Measurements from ENCODE around the gene TMEM150A. TPM values are rescaled to one million over a fixed set of nuclear protein-coding genes. Genes with fewer than 3 reads are reported as not detected.

TMEM150A gene
- total and polyA plus RNA-seq, 2 donors from 2014 or later, result 23.1 to 61.2 TPM

DNA sequence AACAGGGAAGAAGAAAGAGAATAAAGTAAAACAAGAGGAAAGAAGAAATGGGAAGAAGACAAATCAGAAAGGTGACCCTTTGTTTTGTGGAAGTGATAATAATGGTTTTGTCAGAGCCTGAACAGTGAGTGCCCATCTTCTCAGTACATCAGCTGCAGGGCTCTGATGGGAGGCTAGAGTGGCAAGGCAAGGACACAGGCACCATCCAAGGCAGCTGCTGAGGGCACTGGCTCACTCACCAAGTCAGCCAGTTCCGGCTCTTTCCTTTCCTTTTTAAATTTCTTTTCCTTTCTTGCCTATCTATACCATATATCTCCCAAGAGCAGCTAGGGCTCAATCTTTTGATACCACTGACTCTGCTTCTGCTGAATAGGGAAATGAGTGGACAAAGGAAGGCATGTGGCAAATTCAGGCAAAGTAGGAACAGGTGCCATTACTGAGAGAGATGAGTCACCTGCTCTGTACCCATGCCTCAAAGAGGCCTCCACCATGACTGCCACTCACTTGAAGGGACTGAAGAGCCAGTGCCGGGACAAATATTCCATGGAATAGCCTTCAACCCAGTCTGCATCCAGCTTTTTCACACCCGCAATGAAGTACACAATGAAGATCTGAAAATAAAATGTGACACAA is 47.4 kb downstream of the TMEM150A start:
- H3K27ac ChIP-seq (ENCODE audit: low read depth in 2 of 2, low read length in 2 of 2), result no peak overlapping the region
- DNase-seq (no peak), FAIRE-seq (no peak)
- H3K27me3 ChIP-seq (ENCODE audit: control insufficient read depth, insufficient read depth, low read length), result no peaks in the 10 kb centered on the region
- intact Hi-C loops (cut with DNase I), result loop anchor here (5.0 kb wide), 1 partner anchor 133 kb away; no protein-coding TSS in a partner anchor
- peaks cover 9 to 54% (median 27%) of the 10 kb centered on the region in 3 donors for H3K36me3 ChIP-seq (ENCODE audit: control insufficient read depth in 2 of 3, insufficient read depth in 3 of 3, low read length in 3 of 3)
- H3K9ac ChIP-seq (ENCODE audit: low read length in 3 of 3), result no peak overlapping the region
- H3K4me1 ChIP-seq (ENCODE audit: control insufficient read depth in 2 of 3, insufficient read depth in 2 of 3, low read depth in 1 of 3, low read length in 3 of 3), result peaks cover 0 to 6% (median 3%) of the 10 kb centered on the region in 3 donors
- TF ChIP-seq, protein P1, sequence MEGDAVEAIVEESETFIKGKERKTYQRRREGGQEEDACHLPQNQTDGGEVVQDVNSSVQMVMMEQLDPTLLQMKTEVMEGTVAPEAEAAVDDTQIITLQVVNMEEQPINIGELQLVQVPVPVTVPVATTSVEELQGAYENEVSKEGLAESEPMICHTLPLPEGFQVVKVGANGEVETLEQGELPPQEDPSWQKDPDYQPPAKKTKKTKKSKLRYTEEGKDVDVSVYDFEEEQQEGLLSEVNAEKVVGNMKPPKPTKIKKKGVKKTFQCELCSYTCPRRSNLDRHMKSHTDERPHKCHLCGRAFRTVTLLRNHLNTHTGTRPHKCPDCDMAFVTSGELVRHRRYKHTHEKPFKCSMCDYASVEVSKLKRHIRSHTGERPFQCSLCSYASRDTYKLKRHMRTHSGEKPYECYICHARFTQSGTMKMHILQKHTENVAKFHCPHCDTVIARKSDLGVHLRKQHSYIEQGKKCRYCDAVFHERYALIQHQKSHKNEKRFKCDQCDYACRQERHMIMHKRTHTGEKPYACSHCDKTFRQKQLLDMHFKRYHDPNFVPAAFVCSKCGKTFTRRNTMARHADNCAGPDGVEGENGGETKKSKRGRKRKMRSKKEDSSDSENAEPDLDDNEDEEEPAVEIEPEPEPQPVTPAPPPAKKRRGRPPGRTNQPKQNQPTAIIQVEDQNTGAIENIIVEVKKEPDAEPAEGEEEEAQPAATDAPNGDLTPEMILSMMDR (IDR thresholded peaks at IDR 0.05; ENCODE audit: borderline replicate concordance, extremely low read depth, insufficient read depth), result no peak
- no peaks in the 10 kb centered on the region for H3K9me3 ChIP-seq (ENCODE audit: control insufficient read depth in 2 of 3, insufficient read depth in 1 of 3, low read length in 3 of 3)
- no peak overlapping the region for H3K4me3 ChIP-seq (ENCODE audit: low read length in 3 of 3)

GRCh38 chr2:85553184-85553583 is 49.3 kb downstream of the TMEM150A start:
- TF ChIP-seq, protein P1 (IDR thresholded peaks at IDR 0.05; ENCODE audit: borderline replicate concordance, extremely low read depth, insufficient read depth), result no peak
- FAIRE-seq, result no peak
- no peak for DNase-seq
- Histone ChIP-seq H3K4me1 (ENCODE audit: control insufficient read depth in 2 of 3, insufficient read depth in 2 of 3, low read depth in 1 of 3, low read length in 3 of 3) (peaks cover 0 to 8% (median 0%) of the 10 kb centered on the region in 3 donors), H3K27me3 (ENCODE audit: control insufficient read depth, insufficient read depth, low read length) (no peaks in the 10 kb centered on the region), H3K9ac (ENCODE audit: low read length in 3 of 3) (no peak overlapping the region), H3K9me3 (ENCODE audit: control insufficient read depth in 2 of 3, insufficient read depth in 1 of 3, low read length in 3 of 3) (no peaks in the 10 kb centered on the region), H3K4me3 (ENCODE audit: low read length in 3 of 3) (no peak overlapping the region), H3K36me3 (ENCODE audit: control insufficient read depth in 2 of 3, insufficient read depth in 3 of 3, low read length in 3 of 3) (peaks cover 11 to 48% (median 28%) of the 10 kb centered on the region in 3 donors), H3K27ac (ENCODE audit: low read depth in 2 of 2, low read length in 2 of 2) (no peak overlapping the region)
- intact Hi-C loops (cut with DNase I), result loop anchor here (5.0 kb wide), 1 partner anchor 131 kb away; no protein-coding TSS in a partner anchor

DNA sequence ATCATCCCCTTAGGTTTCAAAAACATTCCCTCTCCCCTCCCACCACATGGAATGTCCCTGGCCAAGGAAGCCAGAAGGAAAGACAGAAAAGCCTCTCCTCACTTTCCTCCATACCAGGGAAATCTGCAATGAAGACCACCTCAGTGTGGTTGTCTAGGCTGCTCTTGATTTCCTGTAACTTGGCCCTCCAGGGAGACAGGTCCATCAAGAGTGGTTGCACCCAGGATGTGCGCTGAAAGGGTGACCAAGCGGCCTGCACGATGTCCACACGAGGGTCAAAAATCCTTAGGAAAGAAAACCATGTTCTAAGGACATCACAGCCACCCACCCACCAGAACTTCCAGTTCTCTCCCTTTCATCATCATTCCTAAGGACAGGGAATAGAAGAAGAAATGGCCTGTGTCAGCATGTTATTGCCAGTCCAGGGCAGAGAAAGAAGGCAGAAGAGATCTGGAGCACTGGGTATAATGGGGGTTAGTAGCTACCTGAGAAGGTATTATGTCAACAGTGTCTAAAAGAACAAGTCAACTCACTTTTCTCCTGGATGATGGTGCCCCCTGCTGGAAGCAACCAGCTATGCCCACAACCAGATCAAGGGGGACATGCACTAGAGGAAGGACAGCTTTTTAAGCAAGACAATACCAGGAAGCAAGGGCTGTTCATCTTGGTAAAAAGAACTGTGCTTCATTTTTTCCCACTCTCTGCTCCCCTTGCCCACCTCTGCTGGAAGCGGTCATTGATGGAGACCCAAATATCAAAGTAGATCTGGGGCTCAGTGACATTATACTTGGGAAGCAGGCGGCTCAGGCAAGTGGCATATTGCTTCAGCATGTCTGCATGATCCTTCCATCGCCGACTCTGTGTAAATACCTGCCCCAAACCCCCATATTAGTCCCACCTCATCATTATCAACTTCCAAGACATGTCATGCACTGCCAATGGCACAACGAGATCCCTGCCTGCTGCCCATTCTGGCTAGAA is 50.5 kb downstream of the TMEM150A start:
- Histone ChIP-seq H3K9ac (ENCODE audit: low read length in 3 of 3) (no peak overlapping the region), H3K36me3 (ENCODE audit: control insufficient read depth in 2 of 3, insufficient read depth in 3 of 3, low read length in 3 of 3) (peaks cover 11 to 43% (median 25%) of the 10 kb centered on the region in 3 donors), H3K27ac (ENCODE audit: low read depth in 2 of 2, low read length in 2 of 2) (no peak overlapping the region), H3K9me3 (ENCODE audit: control insufficient read depth in 2 of 3, insufficient read depth in 1 of 3, low read length in 3 of 3) (no peaks in the 10 kb centered on the region), H3K4me1 (ENCODE audit: control insufficient read depth in 2 of 3, insufficient read depth in 2 of 3, low read depth in 1 of 3, low read length in 3 of 3) (peaks cover 0 to 8% (median 0%) of the 10 kb centered on the region in 3 donors), H3K27me3 (ENCODE audit: control insufficient read depth, insufficient read depth, low read length) (no peaks in the 10 kb centered on the region), H3K4me3 (ENCODE audit: low read length in 3 of 3) (no peak overlapping the region)
- intact Hi-C loops (cut with DNase I), result loop anchor here (5.0 kb wide), 1 partner anchor 130 kb away; no protein-coding TSS in a partner anchor
- DNase-seq (peak; percentile 87 to 91 (median 88)), FAIRE-seq (no peak)
- TF ChIP-seq, protein P1 (IDR thresholded peaks at IDR 0.05; ENCODE audit: borderline replicate concordance, extremely low read depth, insufficient read depth), result peak; percentile 96
